Activated CD4-positive, CD25-positive, alpha-beta regulatory T cell treated with anti-CD3 and anti-CD28 coated beads, Interleukin-2, amount 50 U/mL, for 16 hours (primary cell): ENCODE measurements around the gene TMEM176A.

Experiments used
- DNase-seq: peaks from one replicate; pipeline ENCODE4 v3.0.0-alpha.2; 2020; ENCODE audit warnings: low read depth, low spot score

Gene TMEM176A

GRCh38 chr7:150848561-150849115 lies 48.1 kb downstream of the TMEM176A start:
- no peak for DNase-seq

DNA sequence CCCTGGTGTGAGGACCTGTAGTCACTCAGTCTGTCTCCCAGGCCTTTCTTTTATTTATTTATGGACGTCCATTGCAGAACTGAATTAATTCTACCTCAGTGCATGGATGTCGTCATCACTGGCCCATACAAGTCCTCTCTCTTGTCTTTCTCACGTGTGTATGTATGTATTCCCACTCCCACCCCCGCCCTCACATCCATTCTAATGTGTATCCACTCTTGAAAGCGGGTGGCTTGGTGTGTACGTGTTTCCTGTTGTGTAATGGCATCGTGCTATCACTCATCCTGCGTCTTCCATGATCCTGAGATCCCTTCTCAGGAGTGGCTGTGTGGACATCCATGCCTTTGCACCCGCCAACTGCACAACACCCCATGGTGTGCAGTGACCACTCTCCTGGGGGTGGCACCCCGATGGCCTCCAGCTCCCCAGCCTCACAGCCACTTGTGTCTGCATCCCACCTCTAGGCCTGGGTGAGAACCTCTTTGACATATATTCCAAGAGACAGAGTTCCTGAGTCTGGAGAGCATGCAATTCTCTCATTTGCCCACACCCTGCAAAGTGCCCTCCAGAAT lies 48.7 kb downstream of the TMEM176A start:
- no peak for DNase-seq

DNA sequence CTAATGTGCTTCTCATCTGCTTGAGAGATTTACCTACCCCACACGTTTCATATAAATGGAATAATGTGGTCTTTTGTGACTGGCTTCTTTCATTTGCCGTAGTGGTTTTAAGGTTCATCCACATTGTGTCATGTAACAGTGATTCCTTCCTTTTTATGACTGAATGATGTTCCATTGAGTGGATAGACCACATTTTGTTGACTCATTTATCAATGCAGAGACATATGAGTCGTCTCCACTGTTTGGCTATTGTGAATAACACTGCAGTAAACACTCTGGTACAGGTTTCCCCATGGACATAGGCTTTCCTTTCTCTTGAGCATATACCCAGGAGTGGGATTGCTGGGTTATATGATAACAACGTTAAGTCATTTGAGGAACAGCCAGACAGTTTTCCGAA lies 49.7 kb downstream of the TMEM176A start:
- DNase-seq, result no peak

DNA sequence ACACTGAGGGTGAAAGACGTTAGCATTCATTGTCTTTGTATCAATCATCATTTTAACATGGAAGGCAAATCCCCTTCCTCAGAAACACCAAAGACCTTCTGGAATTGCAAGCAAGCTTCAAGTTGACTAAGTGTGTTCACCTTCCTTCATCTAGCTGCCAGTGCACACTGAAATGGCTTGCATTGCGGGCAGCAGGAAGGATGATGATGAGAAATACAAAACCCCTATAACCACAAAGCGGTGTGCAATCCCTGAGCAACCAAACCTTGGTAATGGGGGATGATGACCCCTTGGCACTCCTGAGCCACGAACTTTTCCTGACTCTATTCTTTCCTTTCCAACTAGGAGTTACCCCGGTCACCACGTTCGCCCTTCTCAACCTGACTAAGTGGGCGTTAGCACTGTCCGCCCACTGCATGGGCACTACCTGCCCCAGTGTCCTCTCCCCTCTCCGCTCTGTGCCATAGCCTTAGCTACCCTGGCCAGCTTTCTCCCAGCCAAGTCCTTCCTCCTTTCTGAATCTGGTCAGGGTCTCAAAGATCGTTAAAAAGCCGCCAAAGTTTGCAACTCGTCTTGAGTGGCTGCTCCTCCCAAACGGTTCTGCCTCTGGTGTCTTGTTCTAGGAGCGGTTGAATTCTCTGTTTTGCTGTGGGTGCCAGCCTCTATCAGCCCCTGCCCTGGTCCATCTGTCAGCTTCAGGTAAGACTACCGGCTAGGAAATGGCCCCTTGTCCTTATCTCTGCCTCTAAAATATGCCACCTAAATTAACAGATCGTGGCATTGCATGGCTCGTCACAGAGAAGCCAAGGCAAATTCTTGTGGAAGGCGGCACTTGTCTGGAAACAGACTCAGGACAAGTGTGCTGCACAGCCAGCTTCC lies 51.2 kb downstream of the TMEM176A start:
- DNase-seq, result no peak

DNA sequence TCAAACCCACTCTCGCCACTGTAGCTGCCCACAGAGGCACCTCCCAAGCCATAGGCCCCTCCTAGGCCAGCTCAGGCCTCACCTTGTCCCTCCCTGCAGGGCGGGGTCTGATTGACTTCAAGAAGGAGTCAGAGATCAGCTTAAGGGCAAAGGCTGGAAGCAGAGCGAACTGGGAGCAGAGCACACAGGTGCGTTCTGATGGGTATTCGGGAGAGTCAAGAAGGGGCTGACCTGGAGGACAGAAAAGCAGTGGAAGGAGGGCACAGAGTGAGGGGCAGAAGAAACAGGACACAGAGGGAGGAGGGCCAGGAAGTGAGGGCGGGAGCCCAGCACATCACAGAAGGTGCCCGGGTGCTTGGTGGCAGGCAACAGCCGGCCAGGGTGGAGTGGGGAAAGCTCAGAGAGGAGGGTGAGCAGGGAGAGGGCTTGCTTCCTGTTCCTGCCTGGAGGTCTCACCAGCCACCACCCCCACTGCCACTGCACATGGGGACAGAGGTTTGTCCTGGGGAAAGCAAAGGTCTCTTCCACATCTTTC lies 51.9 kb downstream of the TMEM176A start, which contains the start of gene AOC1:
AOC1 (plus strand) TSS at position 147 of the 535 bp plus-strand sequence. CDS start 3,954 bp downstream, outside the sequence.
- no peak for DNase-seq

GRCh38 chr7:150854066-150855000 lies 53.8 kb downstream of the TMEM176A start:
- no peak for DNase-seq
